Gastroesophageal sphincter (tissue), 3 donors: ENCODE results near the gene ABCA7.

Experiments used
- EP300 ChIP-seq: sonication (generic); formaldehyde crosslinking; IDR thresholded peaks from one replicate; pipeline ENCODE4 v1.6.1; 2017; ENCODE audit warnings: antibody characterized with exemption, mild to moderate bottlenecking
- POLR2A ChIP-seq, 2 donors: fragments of 450-650 bp; IDR thresholded peaks; one replicate each; pipeline ENCODE4 v1.6.1; 2017; ENCODE audit warnings: antibody characterized with exemption in 2 of 2, mild to moderate bottlenecking in 2 of 2, moderate library complexity in 1 of 2
- POLR2AphosphoS5 ChIP-seq: sonication (generic); formaldehyde crosslinking; IDR thresholded peaks from one replicate; pipeline ENCODE4 v1.6.1; 2017; ENCODE audit warnings: antibody characterized with exemption
- TF ChIP-seq, protein P1 (sequence below), 4 experiments: fragments of 200-600 bp in 2 of 4; fragments of 450-650 bp in 2 of 4; sonication (generic) in 1 of 4; IDR thresholded peaks; one replicate each; pipeline ENCODE4 v1.5.1; 2017 to 2019; ENCODE audit warnings: antibody characterized with exemption in 4 of 4, mild to moderate bottlenecking in 2 of 4, moderate library complexity in 2 of 4

DNA sequence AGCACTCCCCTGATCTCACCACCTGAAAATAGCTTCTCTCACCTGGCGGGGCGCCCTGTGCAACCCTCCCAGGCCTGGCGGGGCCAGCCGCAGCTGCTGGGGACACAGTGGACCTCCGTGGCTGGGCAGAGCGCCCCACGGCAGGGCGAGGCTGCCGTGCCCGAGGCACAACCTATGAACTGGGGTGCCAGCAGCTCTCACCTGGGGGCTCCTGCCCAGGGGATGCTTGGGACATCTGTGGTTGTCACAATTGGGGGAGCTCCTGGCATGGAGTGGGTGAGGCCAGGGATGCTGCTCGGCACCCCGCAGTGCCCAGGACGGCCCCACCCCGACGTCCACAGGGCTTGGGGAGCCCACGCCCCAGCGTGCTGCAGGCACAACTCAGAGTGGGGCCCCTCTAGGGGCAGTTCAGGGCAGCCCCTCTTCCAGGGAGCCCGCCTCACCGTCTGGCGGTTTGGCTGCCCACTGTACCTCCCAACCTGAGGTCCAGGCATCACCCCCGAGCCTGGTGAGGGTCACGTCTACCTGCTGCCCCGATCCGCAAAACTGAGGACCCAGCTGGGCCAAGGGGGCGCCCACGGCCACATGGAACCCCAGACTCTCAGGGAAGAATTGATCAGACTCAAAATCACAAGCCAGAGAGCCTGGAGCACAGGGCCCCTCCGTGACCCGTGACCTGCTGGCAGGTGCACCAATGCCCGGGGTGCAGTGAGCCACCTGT, 24.7 kb upstream of the ABCA7 start:
- TF ChIP-seq, protein P1, sequence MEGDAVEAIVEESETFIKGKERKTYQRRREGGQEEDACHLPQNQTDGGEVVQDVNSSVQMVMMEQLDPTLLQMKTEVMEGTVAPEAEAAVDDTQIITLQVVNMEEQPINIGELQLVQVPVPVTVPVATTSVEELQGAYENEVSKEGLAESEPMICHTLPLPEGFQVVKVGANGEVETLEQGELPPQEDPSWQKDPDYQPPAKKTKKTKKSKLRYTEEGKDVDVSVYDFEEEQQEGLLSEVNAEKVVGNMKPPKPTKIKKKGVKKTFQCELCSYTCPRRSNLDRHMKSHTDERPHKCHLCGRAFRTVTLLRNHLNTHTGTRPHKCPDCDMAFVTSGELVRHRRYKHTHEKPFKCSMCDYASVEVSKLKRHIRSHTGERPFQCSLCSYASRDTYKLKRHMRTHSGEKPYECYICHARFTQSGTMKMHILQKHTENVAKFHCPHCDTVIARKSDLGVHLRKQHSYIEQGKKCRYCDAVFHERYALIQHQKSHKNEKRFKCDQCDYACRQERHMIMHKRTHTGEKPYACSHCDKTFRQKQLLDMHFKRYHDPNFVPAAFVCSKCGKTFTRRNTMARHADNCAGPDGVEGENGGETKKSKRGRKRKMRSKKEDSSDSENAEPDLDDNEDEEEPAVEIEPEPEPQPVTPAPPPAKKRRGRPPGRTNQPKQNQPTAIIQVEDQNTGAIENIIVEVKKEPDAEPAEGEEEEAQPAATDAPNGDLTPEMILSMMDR (IDR thresholded peaks at IDR 0.05) = no peak
- TF ChIP-seq POLR2A (IDR thresholded peaks at IDR 0.05) = no peak
- no peak for TF ChIP-seq POLR2AphosphoS5
- no peak for TF ChIP-seq EP300
